Measurements from ENCODE around the gene SLC24A4.
A peak's percentile ranks its signal among the peaks of the same experiment; 100 is the strongest.

Gene SLC24A4

DNA sequence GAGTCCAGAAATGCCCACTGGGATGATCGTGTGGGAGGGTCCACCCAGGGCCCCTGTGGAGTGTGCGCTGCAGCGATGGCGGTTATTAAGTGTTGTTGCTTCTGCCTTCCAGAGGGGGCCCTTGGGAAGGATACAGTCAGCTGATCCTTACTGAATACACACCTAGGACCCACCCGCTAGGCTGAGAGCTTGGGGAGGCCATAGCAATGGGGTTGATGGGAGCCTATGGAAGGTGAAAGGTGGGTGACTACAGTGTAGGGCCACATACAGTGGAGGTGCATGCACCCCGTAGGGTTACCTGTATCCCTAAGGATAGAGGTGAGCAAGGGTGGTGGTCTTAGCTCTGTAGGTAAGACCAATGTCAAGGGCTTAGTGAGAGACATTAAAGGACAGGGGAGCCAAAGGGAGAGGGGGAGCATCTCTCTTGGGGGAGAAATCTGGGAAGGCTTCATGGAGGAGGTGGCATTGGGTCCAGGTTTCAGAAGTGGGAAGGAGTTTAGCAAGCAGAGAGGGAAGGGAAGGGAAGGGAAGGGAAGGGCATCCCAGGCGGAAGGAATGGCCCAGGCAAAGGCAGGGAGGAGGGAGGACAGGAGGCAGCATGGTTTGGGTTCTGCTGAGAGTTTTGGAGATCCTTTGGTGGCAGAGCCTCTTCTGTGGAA, 117.5 kb downstream of the SLC24A4 start:
- DNase-seq: no peak

DNA sequence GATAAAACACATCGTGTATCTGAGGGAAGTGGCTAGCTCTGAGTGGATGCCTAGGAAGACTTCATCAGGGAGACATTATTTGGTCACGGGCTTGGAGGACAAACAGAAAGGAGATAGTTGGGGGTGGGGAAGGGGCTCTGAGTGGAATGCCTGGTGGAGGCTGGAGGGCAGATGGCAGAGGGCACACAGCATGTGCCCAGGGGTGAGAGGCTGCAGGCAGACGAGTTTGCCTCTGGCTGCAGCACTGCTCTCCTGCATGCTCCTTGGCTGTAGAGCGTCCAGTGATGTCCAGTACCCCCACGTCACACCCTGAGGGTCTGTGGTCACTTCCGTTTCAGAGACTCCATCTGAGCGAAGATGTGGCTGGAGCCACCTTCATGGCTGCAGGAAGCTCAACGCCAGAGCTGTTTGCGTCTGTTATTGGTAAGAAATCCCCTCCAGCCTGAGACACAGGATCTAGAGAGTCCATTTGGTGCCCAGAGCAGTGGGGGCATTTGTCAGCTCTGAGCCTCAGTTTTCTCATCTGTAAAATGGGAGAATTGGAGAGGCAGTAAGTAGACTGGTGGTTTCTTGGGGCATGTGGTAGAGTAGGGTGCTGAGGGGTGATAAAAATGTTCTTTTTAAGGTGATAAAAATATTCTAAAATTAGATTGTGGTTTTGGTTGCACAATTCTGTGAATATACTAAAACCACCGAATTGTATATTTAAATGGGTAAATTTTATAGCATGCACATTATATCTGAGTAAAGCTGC, 119.0 kb downstream of the SLC24A4 start:
- no peak for DNase-seq

DNA sequence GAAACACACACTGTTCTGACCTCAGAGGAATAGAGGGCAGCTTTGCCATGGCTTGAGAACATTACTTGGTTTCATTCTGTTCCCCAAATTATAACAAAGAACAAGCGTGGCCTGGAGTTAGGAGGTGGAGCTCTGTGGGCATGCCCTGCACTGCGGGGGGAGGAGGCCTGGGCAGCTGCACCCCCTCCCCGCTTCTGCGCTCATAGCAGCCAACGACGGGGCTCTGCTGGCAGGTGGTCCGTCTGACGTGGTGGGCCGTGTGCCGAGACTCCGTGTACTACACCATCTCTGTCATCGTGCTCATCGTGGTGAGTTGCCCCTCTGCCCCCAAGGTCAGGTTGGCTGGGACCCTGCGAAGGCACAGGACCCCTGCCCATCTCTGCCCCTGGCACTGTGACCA, 120.2 kb downstream of the SLC24A4 start:
- DNase-seq: peak in 2 of 14 donors; percentile 19 to 66

GRCh38 chr14:92443741-92444140, 120.8 kb downstream of the SLC24A4 start:
- DNase-seq: peak in 1 of 14 donors; percentile 31

GRCh38 chr14:92446771-92447170, 123.8 kb downstream of the SLC24A4 start:
- DNase-seq: no peak

DNA sequence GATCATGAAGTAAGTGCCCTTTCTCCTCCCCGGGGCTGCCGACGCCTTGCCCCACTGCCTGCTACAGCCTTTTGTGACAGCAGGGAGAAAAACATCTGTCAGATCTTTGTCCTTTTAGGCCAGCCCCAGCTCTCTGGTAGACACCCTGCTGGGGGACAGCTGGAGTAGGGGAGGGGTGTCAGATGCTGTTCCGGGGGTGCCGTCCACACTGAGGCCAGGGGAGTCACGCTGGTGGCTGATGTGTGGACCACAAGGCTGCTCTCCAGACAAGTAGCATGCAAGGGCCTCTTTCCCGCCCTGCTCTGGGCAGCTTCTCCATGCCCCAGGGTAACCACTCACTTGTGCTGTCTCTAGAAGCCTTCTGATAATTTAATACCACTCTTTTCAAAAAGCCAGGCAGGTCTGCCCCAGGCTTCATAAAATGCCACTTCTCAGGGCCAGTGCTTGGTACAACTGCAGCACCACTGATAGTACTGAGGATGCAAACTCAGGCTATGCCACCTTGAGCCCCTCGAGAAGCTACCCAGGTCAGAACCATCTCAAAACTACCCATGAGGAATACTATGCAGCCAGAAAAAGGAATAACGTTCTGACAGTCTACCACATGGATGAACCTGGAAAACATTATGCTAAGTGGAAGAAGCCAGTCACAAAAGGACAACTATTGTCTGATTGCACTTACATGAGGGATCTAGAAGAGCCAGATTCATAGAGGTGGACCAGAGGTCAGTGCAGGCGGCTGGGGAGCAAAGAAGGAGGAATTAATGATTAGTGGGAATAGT, 124.6 kb downstream of the SLC24A4 start:
- no peak for DNase-seq

DNA sequence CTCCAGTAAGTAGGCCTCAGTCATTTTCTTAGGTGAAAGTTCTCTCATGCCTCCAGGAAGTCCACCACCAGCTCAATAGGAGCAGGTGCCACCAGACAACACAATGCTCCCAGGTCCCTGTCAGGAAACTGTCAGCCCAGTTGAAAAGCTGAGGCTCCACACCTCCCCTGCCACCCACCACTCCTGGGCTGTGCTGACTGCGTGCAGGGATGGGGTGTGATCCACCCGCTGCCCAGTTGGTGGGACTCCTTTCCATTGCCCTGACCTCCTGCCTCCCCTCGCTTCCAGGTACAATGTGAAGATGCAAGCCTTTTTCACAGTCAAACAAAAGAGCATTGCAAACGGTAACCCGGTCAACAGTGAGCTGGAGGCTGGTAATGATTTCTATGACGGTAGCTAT, 125.8 kb downstream of the SLC24A4 start:
- no peak for DNase-seq

DNA sequence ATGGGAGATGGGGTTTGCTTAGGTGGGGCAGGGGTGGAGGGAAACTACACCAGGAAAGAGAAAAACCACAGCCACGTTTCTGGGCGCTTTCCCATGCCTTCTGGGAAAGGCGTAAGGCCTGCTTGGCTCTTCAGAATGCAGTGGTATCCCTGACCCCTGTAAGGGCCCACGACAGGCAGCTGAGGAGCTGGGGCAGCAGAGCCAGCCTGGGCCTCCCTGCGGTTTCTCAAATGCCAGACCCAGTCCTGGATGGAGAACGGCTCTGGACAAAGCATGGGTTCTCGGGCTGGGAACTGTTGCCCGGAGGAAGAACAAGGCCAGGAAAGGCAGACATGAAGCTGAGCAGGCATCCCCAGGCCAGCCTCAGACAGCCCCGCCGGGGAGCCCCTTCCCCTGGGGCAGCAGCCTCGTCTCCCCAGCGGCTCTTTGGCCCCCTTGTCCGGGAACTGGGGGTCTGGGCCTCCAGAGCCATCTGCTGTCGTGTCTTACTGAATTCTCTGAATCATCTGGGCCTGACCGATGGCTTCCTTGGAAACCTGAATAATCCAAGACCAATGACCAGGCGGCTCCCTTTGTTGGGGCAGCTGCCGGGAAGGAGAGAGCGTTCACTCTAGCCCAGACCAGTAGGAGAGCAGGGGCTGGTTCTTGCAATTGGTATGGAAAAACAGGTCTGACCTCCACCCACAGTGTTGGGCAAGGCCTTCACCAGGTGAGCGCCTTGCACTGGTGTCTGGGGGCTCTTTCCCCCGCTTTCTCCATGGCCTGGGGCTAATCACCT, 126.6 kb downstream of the SLC24A4 start:
- peak in 2 of 14 donors; percentile 34 to 81 for DNase-seq

- DNase-seq: no peak
Measured at GRCh38 chr14:92450351-92451070, 127.5 kb downstream of the SLC24A4 start.

- DNase-seq: no peak
Measured at GRCh38 chr14:92451245-92451644, 128.3 kb downstream of the SLC24A4 start.

GRCh38 chr14:92451755-92452154, 128.8 kb downstream of the SLC24A4 start:
- DNase-seq: no peak

- DNase-seq: no peak
Measured at GRCh38 chr14:92452471-92452870, 129.5 kb downstream of the SLC24A4 start.

DNA sequence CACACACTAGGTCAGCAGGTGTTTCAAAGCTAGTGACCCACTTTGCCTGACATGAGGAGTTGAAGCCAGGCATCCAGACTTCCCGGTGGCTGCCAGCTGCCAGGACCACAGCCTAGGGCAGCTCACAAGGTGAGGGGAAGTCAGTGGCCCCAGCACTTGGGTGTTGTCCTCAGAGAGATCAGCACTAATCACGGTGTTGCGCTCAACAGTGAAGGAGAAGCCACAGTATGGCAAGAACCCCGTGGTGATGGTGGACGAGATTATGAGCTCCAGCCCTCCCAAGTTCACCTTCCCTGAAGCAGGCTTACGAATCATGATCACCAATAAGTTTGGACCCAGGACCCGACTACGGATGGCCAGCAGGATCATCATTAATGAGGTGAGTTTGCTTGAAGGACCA, 130.7 kb downstream of the SLC24A4 start:
- no peak for DNase-seq

DNA sequence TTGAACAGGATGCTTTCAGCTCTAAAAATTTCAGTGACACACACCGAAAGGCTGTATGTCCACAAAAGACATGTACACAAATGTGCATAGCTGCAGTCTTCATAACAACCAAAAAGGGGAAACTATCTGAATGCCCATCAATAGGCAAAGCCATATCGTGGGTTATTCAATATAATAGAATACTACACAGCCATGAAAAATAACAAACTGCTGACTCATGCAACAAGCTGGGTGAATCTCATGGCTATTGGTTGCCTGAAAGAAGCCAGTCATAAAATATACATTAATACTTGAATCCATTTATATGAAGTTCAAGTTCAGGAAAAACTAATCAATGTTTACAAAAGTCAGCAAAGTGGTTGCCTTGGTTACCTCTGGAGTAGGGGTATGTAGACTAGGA, 132.3 kb downstream of the SLC24A4 start:
- DNase-seq: no peak

DNA sequence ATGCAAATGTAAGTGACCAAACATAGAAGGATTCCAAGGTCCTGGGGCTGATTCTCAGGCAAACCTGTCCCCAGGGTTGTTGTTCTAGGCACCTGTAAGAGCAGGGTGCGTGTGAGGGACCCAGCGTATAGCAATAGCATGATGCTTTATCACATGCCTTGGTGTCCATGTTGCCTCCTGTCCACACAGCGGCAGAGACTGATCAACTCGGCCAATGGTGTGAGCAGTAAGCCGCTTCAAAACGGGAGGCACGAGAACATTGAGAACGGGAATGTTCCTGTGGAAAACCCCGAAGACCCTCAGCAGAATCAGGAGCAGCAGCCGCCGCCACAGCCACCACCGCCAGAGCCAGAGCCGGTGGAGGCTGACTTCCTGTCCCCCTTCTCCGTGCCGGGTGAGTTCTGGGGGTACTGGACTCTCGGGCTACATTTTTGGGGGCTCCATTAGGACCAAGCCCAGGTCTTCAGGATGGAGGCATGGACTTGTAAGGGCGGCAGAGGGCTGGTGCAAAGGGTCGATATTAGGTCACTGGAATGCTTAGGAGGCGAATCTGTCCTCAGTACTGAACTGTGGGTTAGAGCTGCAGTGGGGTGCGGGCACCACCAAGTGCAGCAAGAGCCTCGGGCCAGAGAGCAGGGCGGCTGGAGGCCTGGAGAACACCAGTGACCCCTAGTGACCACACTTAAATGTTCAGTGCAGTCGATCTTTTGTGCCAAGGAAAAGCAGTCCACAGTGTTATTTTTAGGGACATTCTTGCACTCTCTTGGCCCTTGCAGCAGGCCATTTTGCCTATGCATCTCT, 133.4 kb downstream of the SLC24A4 start:
- DNase-seq: peak in 3 of 14 donors; percentile 11 to 41 (median 13)

DNA sequence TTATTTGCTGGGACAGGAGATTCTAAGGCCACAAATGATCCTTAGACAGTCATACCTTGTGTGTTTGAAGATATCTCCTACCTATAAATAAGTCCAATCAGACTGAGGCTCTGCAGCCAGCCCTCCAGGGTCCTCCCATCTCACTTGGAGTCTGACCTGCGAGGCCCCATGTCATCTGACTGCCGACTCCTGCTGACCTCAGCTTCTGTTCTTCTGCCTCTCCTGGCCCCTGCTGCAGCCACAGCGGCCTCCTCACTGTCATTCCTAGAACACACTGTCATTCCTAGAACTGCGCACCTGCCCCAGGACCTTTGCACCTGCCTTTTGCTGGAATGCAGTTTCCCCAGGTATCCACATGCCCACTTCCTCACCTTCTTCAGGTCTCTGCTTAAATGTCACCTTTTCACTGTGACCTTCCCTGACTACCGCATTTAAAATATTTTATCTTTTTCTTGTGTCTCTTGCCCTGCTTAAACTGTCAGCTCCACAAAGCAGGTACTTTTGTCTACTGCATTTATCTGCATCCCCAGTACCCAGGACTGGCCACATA, 134.1 kb downstream of the SLC24A4 start:
- no peak for DNase-seq

DNA sequence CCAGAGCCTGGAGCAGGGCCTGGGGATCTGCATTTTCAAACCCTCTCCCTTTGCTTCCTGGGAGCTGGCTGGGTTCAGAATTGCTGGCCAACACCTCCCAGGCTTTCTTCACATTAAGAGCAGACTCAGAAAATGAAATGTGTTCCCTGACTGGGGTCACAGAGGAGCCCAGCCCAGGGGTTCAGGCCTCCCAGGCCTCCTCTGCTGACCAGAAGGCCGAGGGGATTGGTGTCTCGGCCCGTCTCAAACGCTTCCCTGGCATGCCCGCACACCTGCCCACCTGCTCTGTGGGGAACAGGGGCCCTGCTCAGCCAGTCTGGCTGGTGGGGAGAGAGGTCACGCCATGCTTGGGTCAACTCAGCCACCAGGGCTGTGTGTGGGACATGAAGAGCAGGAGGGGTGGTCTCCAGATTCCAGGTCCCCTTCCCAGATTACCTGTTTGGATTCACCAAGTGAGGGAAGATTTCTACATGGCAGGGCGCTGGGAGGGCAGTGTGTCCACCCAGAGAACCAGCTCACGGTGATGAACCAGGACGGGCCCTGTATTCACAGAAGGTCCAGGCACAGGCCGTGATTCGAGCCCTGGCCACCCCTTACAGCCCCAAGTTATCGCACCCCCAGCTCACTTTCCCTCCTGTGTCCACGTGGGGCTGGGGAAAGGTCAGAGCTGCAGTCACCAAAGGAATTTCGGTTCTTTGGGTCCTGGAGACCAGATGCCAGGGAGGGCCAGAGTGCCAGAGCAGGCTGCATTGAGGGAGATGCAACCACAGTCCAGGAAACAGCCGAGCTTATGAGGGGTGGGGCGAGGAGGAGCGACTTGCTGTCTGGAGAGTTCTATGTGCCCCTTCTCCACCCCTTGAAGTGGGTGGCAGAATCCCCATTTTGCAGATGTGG, 135.4 kb downstream of the SLC24A4 start:
- no peak for DNase-seq

DNA sequence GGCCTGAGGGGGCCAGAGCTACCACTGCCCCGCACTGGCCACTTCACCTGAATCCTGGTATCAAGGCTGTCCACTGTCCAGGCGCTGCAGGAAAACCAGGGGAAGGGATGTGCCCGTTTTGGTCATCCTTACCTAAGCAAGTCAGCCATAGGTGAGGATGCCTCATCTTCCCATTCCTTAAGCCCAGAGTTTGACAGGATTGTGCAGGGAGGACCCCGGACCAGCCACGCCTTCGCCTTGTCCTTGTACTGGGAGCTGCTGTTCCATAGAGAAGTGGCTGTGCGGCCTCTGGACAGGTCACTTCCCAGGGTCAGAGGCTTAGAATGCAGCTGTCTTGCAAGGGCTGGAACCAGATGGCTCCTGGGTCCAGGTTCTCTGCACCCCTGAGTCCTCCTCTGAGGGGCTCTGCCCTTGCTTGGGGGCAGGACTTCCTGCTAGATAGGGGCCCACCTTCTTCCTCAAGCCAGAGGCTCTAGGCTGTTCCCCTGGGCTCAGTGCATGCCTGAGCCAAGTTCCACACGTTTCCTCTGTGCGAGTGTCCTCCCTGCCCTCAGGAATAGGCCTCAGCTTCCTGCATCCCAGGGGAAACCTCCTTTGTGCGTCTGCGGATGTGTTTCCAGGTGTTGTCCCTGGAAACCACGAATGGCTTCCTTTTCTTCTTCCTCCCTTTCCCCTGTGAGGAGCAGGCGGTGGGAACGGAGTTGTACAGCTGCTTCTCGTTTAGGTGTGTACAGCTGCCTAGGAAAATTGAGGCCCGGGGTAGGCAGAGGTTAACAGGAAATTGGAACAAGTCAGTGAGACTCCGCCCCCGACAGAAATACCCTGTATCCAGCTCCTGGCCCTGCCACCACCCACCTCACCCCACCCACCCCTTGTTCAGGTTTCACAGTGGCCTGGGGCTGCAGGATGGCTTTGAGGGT, 136.3 kb downstream of the SLC24A4 start:
- DNase-seq: no peak
